Erythroblast (primary cell): ENCODE results near the gene C1orf105.

ENCODE experiments used
- GATA1 ChIP-seq: IDR thresholded peaks from 2 replicates; pipeline ENCODE4 v1.6.1; 2011; ENCODE audit warnings: low read depth, mild to moderate bottlenecking, control low read depth, low read length, moderate library complexity
- POLR2A ChIP-seq: IDR thresholded peaks from 2 replicates; pipeline ENCODE4 v1.6.1; 2011; ENCODE audit warnings: mild to moderate bottlenecking, low read length

DNA sequence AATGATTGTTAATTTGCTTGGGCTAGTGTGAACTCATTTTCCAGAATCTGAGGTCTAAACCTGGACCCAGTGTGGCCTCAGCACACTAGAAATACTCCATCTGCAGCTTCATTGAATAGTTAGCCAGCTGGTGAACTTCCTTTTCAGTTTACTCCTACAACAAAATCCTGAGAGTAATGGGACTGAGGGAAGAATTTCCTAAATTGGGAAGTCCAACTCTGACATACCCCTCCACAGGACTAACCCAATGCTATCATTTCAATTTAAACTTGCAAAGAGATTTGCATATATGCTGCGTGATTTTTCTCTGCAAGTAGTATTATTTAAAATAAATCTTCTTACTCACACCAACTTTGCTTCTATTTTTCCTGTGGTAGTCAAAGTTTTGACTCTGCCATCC is 51.2 kb downstream of the C1orf105 start:
- no peak for TF ChIP-seq POLR2A
- no peak for TF ChIP-seq GATA1
